ENCODE results near the gene MICALL2.
"Not testable (repeated sequence)": the region's sequence is repeated elsewhere in the genome, so short reads cannot be mapped to it uniquely, and the experiment has no call there.

MICALL2 gene

DNA sequence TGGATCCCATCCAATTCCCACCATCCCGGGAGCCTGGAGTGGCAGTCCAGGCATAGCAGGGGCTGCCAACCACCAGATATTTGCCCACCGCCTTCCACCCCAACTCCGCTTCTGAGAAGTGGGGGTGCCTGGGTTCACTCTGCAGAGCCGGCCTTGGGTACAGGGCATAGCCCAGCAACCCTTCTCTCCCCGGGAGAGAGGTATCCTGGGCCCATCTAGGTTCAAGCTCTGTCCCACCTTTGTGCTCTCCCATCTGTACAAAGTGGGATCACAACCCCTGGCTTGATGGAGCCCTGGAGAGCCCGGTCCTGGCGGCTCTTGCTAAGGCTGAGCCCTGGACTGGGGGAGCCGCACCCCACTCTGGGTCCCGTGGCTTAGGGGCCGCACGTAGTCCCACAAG is 12.2 kb downstream of the MICALL2 start:
- FAIRE-seq = no peak

DNA sequence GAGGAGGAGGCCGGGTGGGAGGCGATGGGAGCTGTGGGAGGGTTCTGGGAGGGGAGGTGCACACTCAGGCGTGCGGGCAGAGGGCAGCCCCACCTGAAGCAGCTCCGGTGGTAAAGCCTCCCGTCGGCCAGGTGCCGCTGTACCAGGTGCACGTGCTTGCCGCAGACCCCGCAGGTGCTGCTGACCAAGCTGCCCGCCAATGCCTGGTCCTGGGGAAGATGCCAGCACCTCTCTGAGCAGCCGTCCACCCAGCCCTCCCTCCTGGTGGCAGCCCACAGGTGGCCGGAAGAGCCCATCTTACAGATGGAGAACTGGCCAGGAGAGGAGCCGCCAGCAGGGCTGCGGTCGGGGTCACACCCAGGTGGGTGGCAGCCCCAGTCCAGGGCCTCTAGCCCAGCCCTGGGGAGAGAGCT is 12.6 kb downstream of the MICALL2 start:
- FAIRE-seq = no peak

- FAIRE-seq = not testable (repeated sequence)
Measured at GRCh38 chr7:1446026-1446425, 13.2 kb downstream of the MICALL2 start.

- FAIRE-seq = no peak
Measured at GRCh38 chr7:1445341-1445740, 13.9 kb downstream of the MICALL2 start.

DNA sequence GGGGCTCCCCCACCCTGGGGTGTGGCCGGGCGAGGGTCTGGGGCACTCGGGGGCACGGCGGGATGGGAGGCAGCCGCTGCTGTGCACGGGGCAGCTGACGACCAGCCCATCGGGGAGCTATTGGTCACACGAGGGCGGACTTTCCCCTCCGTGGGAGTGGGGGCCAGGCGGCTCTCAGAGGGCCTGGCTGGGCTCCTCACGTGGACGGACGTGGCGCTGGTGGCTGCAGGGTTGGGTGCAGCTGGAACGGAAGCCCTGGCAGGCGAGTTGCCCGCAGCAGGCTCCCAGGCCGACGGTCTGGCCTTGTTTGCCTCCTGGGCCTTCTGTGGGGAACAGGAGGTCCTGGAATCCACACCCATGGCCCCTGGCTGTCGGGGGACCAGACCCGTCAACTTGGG is 14.3 kb downstream of the MICALL2 start:
- no peak for FAIRE-seq

GRCh38 chr7:1444214-1444924 is 14.9 kb downstream of the MICALL2 start:
- FAIRE-seq = no peak

DNA sequence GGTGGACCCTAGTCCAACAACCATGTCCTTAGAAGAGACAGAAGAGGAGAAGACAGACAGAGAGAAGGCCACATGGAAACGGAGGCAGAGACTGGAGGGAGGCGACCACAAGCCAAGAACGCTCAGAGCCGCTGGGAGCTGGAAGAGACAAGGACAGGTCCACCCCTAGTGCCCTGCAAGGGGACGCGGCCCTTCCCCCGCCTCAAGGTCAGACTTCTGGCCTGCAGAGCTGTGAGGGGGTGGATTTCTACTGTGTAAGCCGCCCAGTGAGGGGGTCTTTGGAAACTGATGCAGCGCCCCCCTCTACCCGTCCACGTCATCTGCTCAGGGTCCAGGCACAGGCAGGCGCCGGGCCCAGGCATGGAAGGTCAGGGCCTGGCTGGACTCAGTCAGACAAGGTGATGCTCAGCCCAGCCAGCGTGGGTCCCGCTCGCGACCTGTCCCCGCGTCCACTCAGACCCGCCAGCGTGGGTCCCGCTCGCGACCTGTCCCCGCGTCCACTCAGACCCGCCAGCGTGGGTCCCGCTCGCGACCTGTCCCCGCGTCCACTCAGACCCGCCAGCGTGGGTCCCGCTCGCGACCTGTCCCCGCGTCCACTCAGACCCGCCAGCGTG is 15.6 kb downstream of the MICALL2 start:
- FAIRE-seq = not testable (repeated sequence)

- no peak for FAIRE-seq
Measured at GRCh38 chr7:1442355-1443124, 16.7 kb downstream of the MICALL2 start.

GRCh38 chr7:1441615-1442354 is 17.5 kb downstream of the MICALL2 start:
- no peak for FAIRE-seq

DNA sequence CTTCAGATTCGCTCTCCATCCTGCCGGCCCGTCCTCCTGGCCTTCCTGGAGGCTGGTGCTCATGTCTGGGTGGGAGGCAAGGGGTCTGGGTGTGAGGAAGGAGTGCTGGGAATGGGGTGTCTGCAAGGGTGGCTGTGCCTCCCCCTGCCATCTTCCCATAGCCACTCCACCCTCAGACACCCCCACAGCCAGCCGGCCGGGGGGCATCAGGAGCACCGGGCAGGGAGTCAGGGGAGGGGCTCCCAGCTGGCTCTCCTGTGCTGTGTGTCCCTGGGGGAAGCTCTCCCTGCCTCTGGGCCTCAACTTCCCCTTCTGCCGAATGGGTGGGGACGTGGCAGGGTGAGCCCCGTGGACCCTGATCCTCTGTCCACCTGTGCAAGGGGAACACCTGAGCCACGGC is 18.6 kb downstream of the MICALL2 start:
- no peak for FAIRE-seq

- no peak for FAIRE-seq
Measured at GRCh38 chr7:1439373-1440363, 19.6 kb downstream of the MICALL2 start.

DNA sequence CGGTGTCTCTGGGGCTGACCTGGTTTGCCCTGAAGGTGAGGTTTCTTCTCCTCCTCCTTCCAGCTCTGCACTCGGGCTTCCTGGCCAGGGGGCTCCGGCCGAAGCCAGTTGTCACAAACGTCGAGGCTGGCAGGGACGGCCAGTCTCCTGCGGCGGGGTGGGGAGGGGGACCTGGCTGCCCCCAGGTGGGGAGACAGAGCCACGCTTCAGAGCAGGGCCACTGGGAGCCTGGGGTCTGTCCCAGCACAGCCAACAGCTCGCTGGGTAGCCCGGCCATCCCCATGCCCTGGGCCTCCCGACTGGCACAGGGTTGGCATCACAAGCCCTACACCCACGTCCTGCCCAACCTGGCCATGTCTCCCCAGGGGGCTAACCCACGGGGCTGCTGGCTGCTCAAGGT is 20.4 kb downstream of the MICALL2 start:
- no peak for FAIRE-seq

DNA sequence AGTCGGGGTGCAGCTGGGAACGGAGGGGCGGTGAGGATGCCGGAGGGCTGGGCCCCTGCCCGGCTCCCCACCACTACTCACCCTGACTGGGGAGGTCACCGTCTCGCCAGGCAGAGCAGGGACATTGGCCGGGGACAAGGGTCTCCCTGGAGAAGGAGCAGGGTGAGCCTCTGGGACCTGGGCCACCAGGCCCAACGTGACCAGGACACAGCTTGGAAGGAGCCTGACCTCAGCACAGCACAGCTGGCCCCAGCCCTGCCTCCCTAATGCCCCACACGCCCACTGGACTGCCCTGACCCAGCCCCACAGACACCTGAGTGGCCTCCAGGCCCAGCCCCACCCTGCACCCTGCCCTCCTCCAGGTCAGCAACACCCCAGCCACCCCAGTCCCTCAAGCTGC is 21.1 kb downstream of the MICALL2 start:
- FAIRE-seq = no peak

- FAIRE-seq = no peak
Measured at GRCh38 chr7:1437155-1437880, 22.0 kb downstream of the MICALL2 start.

GRCh38 chr7:1436608-1437007 is 22.7 kb downstream of the MICALL2 start:
- FAIRE-seq = no peak

GRCh38 chr7:1434891-1435670 is 24.2 kb downstream of the MICALL2 start:
- no peak for FAIRE-seq

DNA sequence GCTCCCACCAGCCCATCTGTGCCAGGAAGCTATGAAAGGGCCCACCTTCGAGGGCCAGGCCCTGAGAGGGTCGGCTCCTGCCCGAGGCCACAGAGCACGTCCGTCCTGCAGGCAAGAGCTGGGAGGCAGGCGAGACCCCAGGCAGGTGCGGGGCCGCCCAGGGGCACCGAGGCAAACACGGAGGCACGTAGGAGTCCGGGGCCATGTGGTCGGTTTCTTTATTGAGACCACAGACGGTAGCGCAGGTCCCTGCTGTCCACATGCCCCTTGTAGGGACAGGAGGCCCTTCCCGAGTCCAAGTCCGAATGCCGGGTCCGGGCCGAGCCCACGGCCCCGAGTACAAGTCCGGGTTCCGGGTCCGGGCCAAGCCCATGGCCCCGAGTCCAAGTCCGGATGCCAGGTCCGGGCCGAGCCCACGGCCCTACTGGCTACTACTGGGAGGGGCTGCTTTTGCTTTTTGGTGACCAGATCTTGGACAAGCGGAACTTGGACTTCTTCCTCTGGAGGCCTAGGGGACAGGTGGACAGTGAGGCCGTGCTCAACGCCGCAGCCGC is 25.0 kb downstream of the MICALL2 start:
- FAIRE-seq = no peak

- no peak for FAIRE-seq
Measured at GRCh38 chr7:1433128-1433920, 25.9 kb downstream of the MICALL2 start.

DNA sequence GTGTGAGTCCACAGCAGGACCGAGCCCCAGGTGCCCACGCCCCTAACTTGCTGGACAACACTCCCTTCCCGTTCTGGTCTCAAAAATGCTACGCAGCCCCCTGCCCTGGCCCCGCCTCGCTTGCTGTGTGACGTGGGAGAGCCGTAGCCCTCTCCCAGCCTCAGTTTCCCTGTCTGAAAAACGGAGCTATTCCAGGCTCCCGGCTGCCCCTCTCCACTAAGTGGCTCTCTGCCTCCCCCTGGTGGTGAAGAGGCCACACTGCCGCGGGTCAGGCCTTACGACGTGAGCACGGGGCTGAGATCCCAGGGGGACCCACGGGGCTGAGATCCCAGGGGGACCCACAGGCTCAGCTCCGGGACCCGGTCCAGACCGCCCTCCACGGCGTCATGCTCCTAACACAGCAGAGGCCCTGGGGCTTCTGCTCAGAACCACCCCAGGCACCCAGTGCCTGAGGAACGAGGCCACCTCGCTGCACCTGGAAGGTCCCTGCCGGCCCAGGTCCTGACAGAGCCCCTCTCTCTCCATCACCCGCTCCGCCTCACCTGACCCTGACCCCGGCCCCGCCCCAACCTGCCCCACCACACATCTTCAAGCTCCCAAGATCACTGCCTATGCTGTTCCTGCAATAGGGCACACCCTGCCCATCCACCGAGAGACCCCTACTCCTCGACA is 26.7 kb downstream of the MICALL2 start:
- FAIRE-seq = no peak

All from islet of Langerhans (tissue), 1 donor.